ENCODE measurements around the gene MLLT3. TPM values are rescaled to one million over a fixed set of nuclear protein-coding genes. Genes with fewer than 3 reads are reported as not detected.
A peak's percentile ranks its signal among the peaks of the same experiment; 100 is the strongest.

Gene MLLT3
- total RNA-seq, 1 experiment from 2014 or later = 7.0 TPM

- POLR2A ChIA-PET = interaction anchor here (1.0 kb wide), 1 partner anchor 272 kb away, joined by 3 read pairs; no protein-coding TSS in a partner anchor
- no peaks in the 10 kb centered on the region for H3K36me3 Mint-ChIP-seq
- H3K9me3 Mint-ChIP-seq = no peaks in the 10 kb centered on the region
- DNase-seq (ENCODE audit: low spot score) = no peak
- H3K27ac Mint-ChIP-seq = peak overlapping the region; percentile 25; the same call in 1 of the 2 replicates
- no peak overlapping the region for H3K4me3 Mint-ChIP-seq
- no peak for TF ChIP-seq FOXJ3 (CRISPR knock-in tag; IDR thresholded peaks at IDR 0.05; ENCODE audit: borderline replicate concordance)
- no peak for TF ChIP-seq PRRX2 (CRISPR knock-in tag; IDR thresholded peaks at IDR 0.05)
- TF ChIP-seq ZBTB21 (CRISPR knock-in tag; IDR thresholded peaks at IDR 0.05; ENCODE audit: borderline replicate concordance) = no peak
- TF ChIP-seq ARID4B (CRISPR knock-in tag; IDR thresholded peaks at IDR 0.05; ENCODE audit: borderline replicate concordance) = no peak
- TF ChIP-seq CBFB (CRISPR knock-in tag; IDR thresholded peaks at IDR 0.05; ENCODE audit: low read depth) = no peak
- no peak for TF ChIP-seq MYBL2 (CRISPR knock-in tag; IDR thresholded peaks at IDR 0.05)
- TF ChIP-seq, protein P1, sequence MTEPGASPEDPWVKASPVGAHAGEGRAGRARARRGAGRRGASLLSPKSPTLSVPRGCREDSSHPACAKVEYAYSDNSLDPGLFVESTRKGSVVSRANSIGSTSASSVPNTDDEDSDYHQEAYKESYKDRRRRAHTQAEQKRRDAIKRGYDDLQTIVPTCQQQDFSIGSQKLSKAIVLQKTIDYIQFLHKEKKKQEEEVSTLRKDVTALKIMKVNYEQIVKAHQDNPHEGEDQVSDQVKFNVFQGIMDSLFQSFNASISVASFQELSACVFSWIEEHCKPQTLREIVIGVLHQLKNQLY (CRISPR knock-in tag; IDR thresholded peaks at IDR 0.05) = no peak
- TF ChIP-seq, protein P2, sequence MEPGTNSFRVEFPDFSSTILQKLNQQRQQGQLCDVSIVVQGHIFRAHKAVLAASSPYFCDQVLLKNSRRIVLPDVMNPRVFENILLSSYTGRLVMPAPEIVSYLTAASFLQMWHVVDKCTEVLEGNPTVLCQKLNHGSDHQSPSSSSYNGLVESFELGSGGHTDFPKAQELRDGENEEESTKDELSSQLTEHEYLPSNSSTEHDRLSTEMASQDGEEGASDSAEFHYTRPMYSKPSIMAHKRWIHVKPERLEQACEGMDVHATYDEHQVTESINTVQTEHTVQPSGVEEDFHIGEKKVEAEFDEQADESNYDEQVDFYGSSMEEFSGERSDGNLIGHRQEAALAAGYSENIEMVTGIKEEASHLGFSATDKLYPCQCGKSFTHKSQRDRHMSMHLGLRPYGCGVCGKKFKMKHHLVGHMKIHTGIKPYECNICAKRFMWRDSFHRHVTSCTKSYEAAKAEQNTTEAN (CRISPR knock-in tag; IDR thresholded peaks at IDR 0.05) = no peak
- TF ChIP-seq SP1 (CRISPR knock-in tag; conservative IDR thresholded peaks at IDR 0.05) = no peak
- no peak for TF ChIP-seq HMGA2 (CRISPR knock-in tag; IDR thresholded peaks at IDR 0.05)
- TF ChIP-seq ZNF232 (CRISPR knock-in tag; IDR thresholded peaks at IDR 0.05) = no peak
- no peak for TF ChIP-seq GRHL2 (CRISPR knock-in tag; IDR thresholded peaks at IDR 0.05; ENCODE audit: insufficient replicate concordance, severe bottlenecking)
- TF ChIP-seq ESRRA (CRISPR knock-in tag; IDR thresholded peaks at IDR 0.05; ENCODE audit: borderline replicate concordance) = no peak
- TF ChIP-seq ZNF138 (CRISPR knock-in tag; conservative IDR thresholded peaks at IDR 0.05) = no peak
- TF ChIP-seq IRF2 (CRISPR knock-in tag; IDR thresholded peaks at IDR 0.05; ENCODE audit: borderline replicate concordance, low read depth) = no peak
- TF ChIP-seq ZNF423 (CRISPR knock-in tag; IDR thresholded peaks at IDR 0.05) = no peak
- CTCF ChIA-PET = no interaction called here
- no peak for ATAC-seq
- no peaks in the 10 kb centered on the region for H3K27me3 Mint-ChIP-seq (ENCODE audit: low read depth)
- H3K4me1 Mint-ChIP-seq = peaks cover 37% of the 10 kb centered on the region
Measured at GRCh38 chr9:20349568-20349967, 272.7 kb downstream of the MLLT3 start.

DNA sequence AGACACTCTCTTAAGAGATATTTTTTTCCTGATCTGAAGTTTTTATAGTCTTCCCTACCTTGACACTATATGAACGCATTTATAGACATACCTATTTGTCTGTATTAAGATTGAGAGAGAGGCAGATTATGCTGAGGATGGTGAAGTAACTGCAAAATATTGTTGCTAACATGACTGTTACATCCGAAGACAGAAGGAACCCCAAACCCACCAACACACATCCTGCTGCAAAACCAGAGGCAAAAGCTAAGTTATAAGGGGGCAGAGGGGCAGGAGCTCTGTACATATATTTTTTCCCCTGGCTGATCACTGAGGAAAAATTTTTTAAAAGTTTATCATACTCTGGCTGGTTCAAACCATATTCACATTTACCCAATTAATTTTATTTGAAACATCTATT, 279.0 kb downstream of the MLLT3 start:
- no peak for TF ChIP-seq SOX15 (CRISPR knock-in tag; IDR thresholded peaks at IDR 0.05)
- TF ChIP-seq ZNF138 (CRISPR knock-in tag; conservative IDR thresholded peaks at IDR 0.05) = no peak
- TF ChIP-seq TCF7 (CRISPR knock-in tag; IDR thresholded peaks at IDR 0.05; ENCODE audit: low read depth) = no peak
- TF ChIP-seq HMGA2 (CRISPR knock-in tag; IDR thresholded peaks at IDR 0.05) = no peak
- TF ChIP-seq, protein P1 (CRISPR knock-in tag; IDR thresholded peaks at IDR 0.05) = no peak
- TF ChIP-seq KAT7 (CRISPR knock-in tag; IDR thresholded peaks at IDR 0.05; ENCODE audit: borderline replicate concordance) = no peak
- no peak for ATAC-seq
- Mint-ChIP-seq H3K4me3 (no peak overlapping the region), H3K27ac (no peak overlapping the region), H3K9me3 (peaks cover 1% of the 10 kb centered on the region; the same call in 1 of the 2 replicates), H3K27me3 (ENCODE audit: low read depth) (no peaks in the 10 kb centered on the region), H3K4me1 (peaks cover 20% of the 10 kb centered on the region), H3K36me3 (no peaks in the 10 kb centered on the region)
- DNase-seq (ENCODE audit: low spot score) = no peak
- POLR2A ChIA-PET = no interaction called here
- CTCF ChIA-PET = no interaction called here
